ENCODE measurements around the gene CUL4A.

DNA sequence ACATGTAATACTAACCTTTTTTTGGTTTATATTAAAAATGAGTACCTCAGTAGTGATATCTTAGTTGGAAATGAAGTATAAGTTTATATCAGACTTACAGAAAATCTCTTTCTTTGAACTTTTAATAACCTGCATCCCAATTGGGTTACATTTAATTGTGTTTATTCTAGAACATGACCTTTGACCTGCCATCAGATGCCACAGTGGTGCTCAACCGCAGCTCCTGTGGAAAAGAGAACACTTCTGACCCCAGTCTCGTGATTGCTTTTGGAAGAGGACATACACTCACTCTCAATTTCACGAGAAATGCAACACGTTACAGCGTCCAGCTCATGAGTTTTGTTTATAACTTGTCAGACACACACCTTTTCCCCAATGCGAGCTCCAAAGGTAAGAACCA is 100.1 kb downstream of the CUL4A start:
- TF ChIP-seq, protein P1, sequence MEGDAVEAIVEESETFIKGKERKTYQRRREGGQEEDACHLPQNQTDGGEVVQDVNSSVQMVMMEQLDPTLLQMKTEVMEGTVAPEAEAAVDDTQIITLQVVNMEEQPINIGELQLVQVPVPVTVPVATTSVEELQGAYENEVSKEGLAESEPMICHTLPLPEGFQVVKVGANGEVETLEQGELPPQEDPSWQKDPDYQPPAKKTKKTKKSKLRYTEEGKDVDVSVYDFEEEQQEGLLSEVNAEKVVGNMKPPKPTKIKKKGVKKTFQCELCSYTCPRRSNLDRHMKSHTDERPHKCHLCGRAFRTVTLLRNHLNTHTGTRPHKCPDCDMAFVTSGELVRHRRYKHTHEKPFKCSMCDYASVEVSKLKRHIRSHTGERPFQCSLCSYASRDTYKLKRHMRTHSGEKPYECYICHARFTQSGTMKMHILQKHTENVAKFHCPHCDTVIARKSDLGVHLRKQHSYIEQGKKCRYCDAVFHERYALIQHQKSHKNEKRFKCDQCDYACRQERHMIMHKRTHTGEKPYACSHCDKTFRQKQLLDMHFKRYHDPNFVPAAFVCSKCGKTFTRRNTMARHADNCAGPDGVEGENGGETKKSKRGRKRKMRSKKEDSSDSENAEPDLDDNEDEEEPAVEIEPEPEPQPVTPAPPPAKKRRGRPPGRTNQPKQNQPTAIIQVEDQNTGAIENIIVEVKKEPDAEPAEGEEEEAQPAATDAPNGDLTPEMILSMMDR (IDR thresholded peaks at IDR 0.05), result no peak
- TF ChIP-seq POLR2A (IDR thresholded peaks at IDR 0.05), result no peak
